ENCODE data around the gene COPS9. TPM values are rescaled to one million over a fixed set of nuclear protein-coding genes. Genes with fewer than 3 reads are reported as not detected.

COPS9 gene
- total RNA-seq, 1 donor from 2014 or later = 109 TPM

DNA sequence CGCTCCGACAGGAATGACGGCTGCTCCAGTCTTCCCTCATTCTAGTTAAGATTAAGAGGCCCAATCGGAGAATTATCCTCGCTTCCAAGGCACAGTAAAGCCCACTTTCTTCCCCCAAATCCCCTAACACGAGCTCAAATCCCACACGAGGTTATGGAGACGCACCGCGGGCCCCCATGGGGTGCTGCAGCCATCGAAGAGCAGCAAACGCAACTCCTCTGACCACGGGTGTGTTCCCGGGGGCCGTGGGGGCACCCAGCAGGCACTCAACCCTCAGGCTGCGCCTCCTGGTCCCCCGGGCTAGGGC, 446 bp downstream of the COPS9 start:
- no peak for TF ChIP-seq CTCF (IDR thresholded peaks at IDR 0.05)
- no peaks in the 10 kb centered on the region for H3K27me3 ChIP-seq (ENCODE audit: low read depth)
- H3K4me1 ChIP-seq = peaks cover 16% of the 10 kb centered on the region
- ATAC-seq (peak; percentile 25 to 39), DNase-seq (no peak)
- intact Hi-C loops (cut with DNase I) = no loop called here
- peak overlapping the region; percentile 77 for H3K27ac ChIP-seq
- no peaks in the 10 kb centered on the region for H3K9me3 ChIP-seq
- peaks cover 31% of the 10 kb centered on the region for H3K36me3 ChIP-seq
- H3K4me3 ChIP-seq = peak overlapping the region; percentile 99

GRCh38 chr2:240134956-240135520, 1.1 kb downstream of the COPS9 start:
- intact Hi-C loops (cut with DNase I) = no loop called here
- no peak for TF ChIP-seq CTCF (IDR thresholded peaks at IDR 0.05)
- Histone ChIP-seq H3K27ac (no peak overlapping the region), H3K9me3 (no peaks in the 10 kb centered on the region), H3K36me3 (peaks cover 37% of the 10 kb centered on the region), H3K4me1 (peaks cover 16% of the 10 kb centered on the region), H3K4me3 (peak overlapping the region; percentile 99), H3K27me3 (ENCODE audit: low read depth) (no peaks in the 10 kb centered on the region)
- DNase-seq (peak; percentile 28), ATAC-seq (no peak)

- ATAC-seq = no peak
- no peak for TF ChIP-seq CTCF (IDR thresholded peaks at IDR 0.05)
- H3K4me3 ChIP-seq = no peak overlapping the region
These were observed 1.6 kb downstream of the COPS9 start for GRCh38 chr2:240134466-240134865.

GRCh38 chr2:240133401-240133800, 2.7 kb downstream of the COPS9 start:
- Histone ChIP-seq H3K4me1 (peaks cover 16% of the 10 kb centered on the region), H3K27ac (no peak overlapping the region), H3K9me3 (no peaks in the 10 kb centered on the region), H3K4me3 (no peak overlapping the region), H3K27me3 (ENCODE audit: low read depth) (no peaks in the 10 kb centered on the region), H3K36me3 (peaks cover 53% of the 10 kb centered on the region)
- no peak for TF ChIP-seq CTCF (IDR thresholded peaks at IDR 0.05)
- DNase-seq (peak; percentile 12), ATAC-seq (no peak)
- intact Hi-C loops (cut with DNase I) = no loop called here

More at GRCh38 chr2:240134466-240134865, 1.6 kb downstream of the COPS9 start:
- H3K36me3 ChIP-seq = peaks cover 43% of the 10 kb centered on the region
- H3K27ac ChIP-seq = no peak overlapping the region
- H3K4me1 ChIP-seq = peaks cover 16% of the 10 kb centered on the region
- no peaks in the 10 kb centered on the region for H3K27me3 ChIP-seq (ENCODE audit: low read depth)
- intact Hi-C loops (cut with DNase I) = no loop called here
- peak; percentile 24 for DNase-seq
- H3K9me3 ChIP-seq = no peaks in the 10 kb centered on the region

DNA sequence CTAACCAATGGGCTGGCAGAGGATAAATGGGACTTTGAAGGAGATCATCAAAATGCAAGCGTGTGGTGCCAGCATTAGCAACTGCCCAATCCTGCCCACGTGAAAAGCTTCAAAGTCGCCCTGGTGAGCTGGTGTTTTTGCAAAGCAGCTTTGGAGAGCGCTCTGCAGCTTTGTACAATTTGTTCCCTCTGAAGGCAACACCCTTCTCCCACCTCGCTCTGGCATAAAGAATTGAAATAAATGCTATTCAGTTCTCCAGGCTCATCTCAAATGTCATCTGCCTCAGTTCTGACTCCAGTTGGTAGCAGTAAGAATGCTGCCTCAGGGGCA, 3.5 kb downstream of the COPS9 start:
- Histone ChIP-seq H3K36me3 (peaks cover 60% of the 10 kb centered on the region), H3K9me3 (no peaks in the 10 kb centered on the region), H3K4me1 (peaks cover 16% of the 10 kb centered on the region), H3K27me3 (ENCODE audit: low read depth) (no peaks in the 10 kb centered on the region), H3K4me3 (no peak overlapping the region), H3K27ac (no peak overlapping the region)
- no peak for DNase-seq
- no peak for ATAC-seq
- intact Hi-C loops (cut with DNase I) = no loop called here
- TF ChIP-seq CTCF (IDR thresholded peaks at IDR 0.05) = no peak

Measured in lower lobe of right lung (tissue), 2 donors.